Keratinocyte (primary cell): Measurements from ENCODE around the gene GTF3C1. TPM values are rescaled to one million over a fixed set of nuclear protein-coding genes. Genes with fewer than 3 reads are reported as not detected.

Source experiments
- DNase-seq: peaks from one replicate; pipeline ENCODE4 v3.0.0-alpha.2; 2011; ENCODE audit warnings: low read depth, missing footprints, low spot score
- FAIRE-seq: peaks from 2 replicates; lab custom pipeline; 2011; peaks lifted over from hg19 to GRCh38; lab: Jason Lieb, UNC
- H2AFZ ChIP-seq: 2 replicates; pipeline ENCODE4 v1.6.0; 2012; ENCODE audit warnings: low read length, control low read depth, inconsistent platforms; ENCODE audit not compliant: control insufficient read depth
- H3K27ac ChIP-seq: 2 replicates; pipeline ENCODE4 v1.5.1; 2011; ENCODE audit warnings: low read length; ENCODE audit not compliant: control insufficient read depth, insufficient read depth
- H3K27me3 ChIP-seq: 3 replicates; pipeline ENCODE4 v1.6.0; 2011; ENCODE audit warnings: low read length; ENCODE audit not compliant: control insufficient read depth, insufficient read depth; ENCODE audit errors: extremely low read depth
- H3K36me3 ChIP-seq, 2 experiments: 2 replicates in 1 of 2; 3 replicates in 1 of 2; pipeline ENCODE4 v1.5.1; 2011; ENCODE audit warnings: low read length in 2 of 2, mild to moderate bottlenecking in 1 of 2; ENCODE audit not compliant: control insufficient read depth in 2 of 2, insufficient read depth in 2 of 2; ENCODE audit errors: extremely low read depth in 1 of 2
- H3K4me1 ChIP-seq: 3 replicates; pipeline ENCODE4 v1.5.1; 2011; ENCODE audit warnings: low read length; ENCODE audit not compliant: control insufficient read depth, insufficient read depth; ENCODE audit errors: extremely low read depth
- H3K4me2 ChIP-seq: 3 replicates; pipeline ENCODE4 v1.6.0; 2011; ENCODE audit warnings: low read depth, low read length; ENCODE audit not compliant: control insufficient read depth, insufficient read depth; ENCODE audit errors: extremely low read depth
- H3K4me3 ChIP-seq, 3 experiments: fragments of 200-600 bp in 1 of 3; sonication (generic) in 1 of 3; 2 replicates in 2 of 3; 3 replicates in 1 of 3; pipeline ENCODE4 v1.5.1; 2011 to 2016; ENCODE audit warnings: low read length in 3 of 3, mild to moderate bottlenecking in 3 of 3, control low read depth in 2 of 3, inconsistent platforms in 1 of 3, low read depth in 1 of 3, mixed read lengths in 1 of 3, mixed run types in 1 of 3, moderate library complexity in 1 of 3; ENCODE audit not compliant: control insufficient read depth in 2 of 3, insufficient read depth in 2 of 3; ENCODE audit errors: extremely low read depth in 1 of 3
- H3K79me2 ChIP-seq: 2 replicates; pipeline ENCODE4 v1.6.0; 2012; ENCODE audit warnings: low read length; ENCODE audit not compliant: control insufficient read depth, insufficient read depth
- H3K9ac ChIP-seq: 3 replicates; pipeline ENCODE4 v1.6.0; 2011; ENCODE audit warnings: low read length; ENCODE audit not compliant: control insufficient read depth, insufficient read depth; ENCODE audit errors: extremely low read depth
- H3K9me1 ChIP-seq: 3 replicates; pipeline ENCODE4 v1.6.0; 2011; ENCODE audit warnings: low read length; ENCODE audit not compliant: control insufficient read depth, insufficient read depth; ENCODE audit errors: extremely low read depth
- H3K9me3 ChIP-seq: 2 replicates; pipeline ENCODE4 v1.5.1; 2012; ENCODE audit warnings: low read depth, low read length; ENCODE audit not compliant: control insufficient read depth
- H4K20me1 ChIP-seq: 3 replicates; pipeline ENCODE4 v1.6.0; 2011; ENCODE audit warnings: low read length; ENCODE audit not compliant: control insufficient read depth, insufficient read depth; ENCODE audit errors: extremely low read depth
- CTCF ChIP-seq, 3 experiments: IDR thresholded peaks in 1 of 3; conservative IDR thresholded peaks in 1 of 3; optimal IDR thresholded peaks in 1 of 3; 2 replicates in 2 of 3; 3 replicates in 1 of 3; pipeline versions ENCODE3 to v1.5.1; 2011; ENCODE audit warnings: low read length in 3 of 3, mild to moderate bottlenecking in 3 of 3, moderate library complexity in 2 of 3, control low read depth in 1 of 3, inconsistent platforms in 1 of 3; ENCODE audit not compliant: insufficient read depth in 2 of 3; ENCODE audit errors: extremely low read depth in 1 of 3
- EZH2 ChIP-seq: IDR thresholded peaks from one replicate; pipeline ENCODE4 v1.6.1; 2012; ENCODE audit warnings: inconsistent platforms, mild to moderate bottlenecking, low read length, moderate library complexity
- dilution Hi-C: fragments of 300-500 bp; cut with MboI; formaldehyde crosslinking; loops from one replicate; pipeline ENCODE4 v1.7.0; 2020; ENCODE audit warnings: low sequenced_read_pairs; ENCODE audit not compliant: extremely low pct_ligation_motif_present
- polyA plus RNA-seq, 5 experiments: library from polyadenylated mRNA; depleted of rRNA in 3 of 5; stranded (reverse) in 3 of 5; stranded (forward) in 1 of 5; unstranded in 1 of 5; fragments of >200 nt; gene quantifications; 1 replicate in 1 of 5; 2 replicates in 3 of 5; 3 replicates in 1 of 5; pipeline versions ENCODE4 v1.2.1 to v1.2.3, GENCODE V29; 2011 to 2012; ENCODE audit warnings: missing spikeins in 2 of 5, low read depth in 1 of 5, low replicate concordance in 1 of 5

Gene GTF3C1
- polyA plus RNA-seq, 1 donor (not counting 4 experiments of a cell fraction or from before 2014, with no cell fraction given): 23.5 TPM

- DNase-seq (no peak), FAIRE-seq (no peak)
- Histone ChIP-seq H3K9me3 (no peaks in the 10 kb centered on the region), H3K27me3 (no peaks in the 10 kb centered on the region), H3K27ac (no peak overlapping the region), H2AFZ (no peak overlapping the region), H3K4me1 (no peaks in the 10 kb centered on the region), H3K36me3 (peaks cover 0 to 7% of the 10 kb centered on the region in 2 experiments), H3K9ac (no peak overlapping the region), H3K9me1 (no peaks in the 10 kb centered on the region), H3K79me2 (no peaks in the 10 kb centered on the region), H3K4me3 (no peak overlapping the region), H4K20me1 (no peaks in the 10 kb centered on the region), H3K4me2 (no peak overlapping the region)
- dilution Hi-C loops: no loop called here
- no peak for TF ChIP-seq EZH2
- TF ChIP-seq CTCF (optimal IDR thresholded peaks at IDR 0.05 in 1 of 3, IDR thresholded peaks at IDR 0.05 in 1 of 3, conservative IDR thresholded peaks at IDR 0.05 in 1 of 3; ENCODE audit: extremely low read depth in 1 of 3, insufficient read depth in 2 of 3, low read length in 3 of 3): no peak
Measured at GRCh38 chr16:27596411-27596810, 46.7 kb upstream of the GTF3C1 start.

DNA sequence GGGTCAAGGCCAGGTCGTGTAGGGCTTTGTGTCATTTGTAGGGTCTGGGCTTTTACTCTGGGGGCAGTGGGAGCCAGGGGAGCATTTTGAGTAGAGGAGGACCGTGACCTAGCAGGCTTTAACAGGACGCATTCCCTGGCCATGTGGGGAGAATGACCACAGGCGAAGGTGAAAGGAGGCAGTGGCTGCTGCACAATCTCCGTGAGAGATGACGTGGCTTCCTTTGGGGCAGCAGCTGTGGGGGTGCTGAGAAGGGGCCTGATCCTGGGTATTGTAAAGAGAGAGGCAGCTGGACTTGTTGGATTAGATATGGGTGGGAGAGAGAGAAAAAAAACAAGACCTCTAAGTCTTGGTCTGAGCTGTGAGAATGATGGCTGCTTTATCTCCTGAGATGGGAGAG, 46.3 kb upstream of the GTF3C1 start:
- no peaks in the 10 kb centered on the region for H3K4me1 ChIP-seq
- no peak overlapping the region for H3K27ac ChIP-seq
- H3K9me1 ChIP-seq: no peaks in the 10 kb centered on the region
- no peak overlapping the region for H3K4me3 ChIP-seq
- no peak overlapping the region for H3K4me2 ChIP-seq
- H3K9ac ChIP-seq: no peak overlapping the region
- FAIRE-seq (no peak), DNase-seq (no peak)
- dilution Hi-C loops: no loop called here
- TF ChIP-seq EZH2: no peak
- TF ChIP-seq CTCF (optimal IDR thresholded peaks at IDR 0.05 in 1 of 3, IDR thresholded peaks at IDR 0.05 in 1 of 3, conservative IDR thresholded peaks at IDR 0.05 in 1 of 3; ENCODE audit: extremely low read depth in 1 of 3, insufficient read depth in 2 of 3, low read length in 3 of 3): no peak
- no peaks in the 10 kb centered on the region for H3K79me2 ChIP-seq
- H3K27me3 ChIP-seq: no peaks in the 10 kb centered on the region
- no peaks in the 10 kb centered on the region for H4K20me1 ChIP-seq
- H3K9me3 ChIP-seq: no peaks in the 10 kb centered on the region
- no peak overlapping the region for H2AFZ ChIP-seq
- H3K36me3 ChIP-seq: peaks cover 0 to 7% of the 10 kb centered on the region in 2 experiments
